ENCODE results near the gene USP14.

GRCh38 chr18:255171-255570 lies 96.8 kb downstream of the USP14 start:
- TF ChIP-seq CTCF (IDR thresholded peaks at IDR 0.05; ENCODE audit: borderline replicate concordance, extremely low read depth, low read length, poor library complexity, severe bottlenecking) (no peak), EZH2 (IDR thresholded peaks at IDR 0.05; ENCODE audit: borderline replicate concordance, low read depth, low read length, severe bottlenecking) (no peak)

All from DND-41 (cell line).